Measurements from ENCODE around the gene SHLD1. TPM values are rescaled to one million over a fixed set of nuclear protein-coding genes. Genes with fewer than 3 reads are reported as not detected.
"Not testable (repeated sequence)": the region's sequence is repeated elsewhere in the genome, so short reads cannot be mapped to it uniquely, and the experiment has no call there.

SHLD1 gene
- total RNA-seq = 1 to 10 TPM; 7.9 to 9.4 TPM

- ChIA-PET CTCF (interaction anchor here (1.0 to 1.5 kb wide), 2 partner anchors 36 to 221 kb away, joined by 5 to 6 read pairs; no protein-coding TSS in a partner anchor), POLR2A (interaction anchor here (0.8 to 1.3 kb wide), 3 partner anchors 9 to 631 kb away, joined by 3 to 6 read pairs (median 3); partner anchors contain the start of gene PCNA)
- H3K27me3 Mint-ChIP-seq = no peaks in the 10 kb centered on the region
- H3K9me3 Mint-ChIP-seq = peaks cover 2% of the 10 kb centered on the region
- peak within 1 kb of the TSS; percentile 86 for H3K4me3 Mint-ChIP-seq
- peaks cover 18% of the 10 kb centered on the region for H3K4me1 Mint-ChIP-seq
- H3K36me3 Mint-ChIP-seq (ENCODE audit: low read depth) = peaks cover 10% of the 10 kb centered on the region
- peak; percentile 83 for DNase-seq
- H3K27ac Mint-ChIP-seq = peak within 1 kb of the TSS; percentile 73
Measured at GRCh38 chr20:5749952-5750779, at the start of gene SHLD1. TSS of gene SHLD1 (plus strand) at chr20:5750401. CDS start at chr20:5772866, 22,465 bp downstream.

- H3K4me3 Mint-ChIP-seq; DNase-seq; H3K27me3 Mint-ChIP-seq; H3K9me3 Mint-ChIP-seq; H3K36me3 Mint-ChIP-seq (ENCODE audit: low read depth); CTCF ChIA-PET; H3K4me1 Mint-ChIP-seq; H3K27ac Mint-ChIP-seq; POLR2A ChIA-PET: not testable (repeated sequence)
Measured at GRCh38 chr20:5702339-5702738, 47.9 kb upstream of the SHLD1 start.

GRCh38 chr20:5703681-5704101 lies 46.5 kb upstream of the SHLD1 start:
- Mint-ChIP-seq H3K4me1 (no peaks in the 10 kb centered on the region), H3K9me3 (no peaks in the 10 kb centered on the region), H3K36me3 (ENCODE audit: low read depth) (no peaks in the 10 kb centered on the region), H3K27me3 (no peaks in the 10 kb centered on the region), H3K27ac (no peak overlapping the region), H3K4me3 (no peak overlapping the region)
- no peak for DNase-seq
- ChIA-PET CTCF (interaction anchor here (1.4 kb wide), 1 partner anchor 174 kb away, joined by 3 read pairs; no protein-coding TSS in a partner anchor), POLR2A (no interaction called here)

GRCh38 chr20:5705827-5706226 lies 44.4 kb upstream of the SHLD1 start:
- Mint-ChIP-seq H3K27ac (no peak overlapping the region), H3K9me3 (no peaks in the 10 kb centered on the region), H3K27me3 (no peaks in the 10 kb centered on the region), H3K4me3 (no peak overlapping the region), H3K4me1 (no peaks in the 10 kb centered on the region), H3K36me3 (ENCODE audit: low read depth) (no peaks in the 10 kb centered on the region)
- CTCF ChIA-PET = no interaction called here
- POLR2A ChIA-PET = no interaction called here
- no peak for DNase-seq

- CTCF ChIA-PET = no interaction called here
- no peak overlapping the region for H3K4me3 Mint-ChIP-seq
- H3K27ac Mint-ChIP-seq = no peak overlapping the region
- H3K9me3 Mint-ChIP-seq = no peaks in the 10 kb centered on the region
- H3K27me3 Mint-ChIP-seq = no peaks in the 10 kb centered on the region
- POLR2A ChIA-PET = no interaction called here
- H3K36me3 Mint-ChIP-seq (ENCODE audit: low read depth) = no peaks in the 10 kb centered on the region
- no peak for DNase-seq
- H3K4me1 Mint-ChIP-seq = no peaks in the 10 kb centered on the region
Measured at GRCh38 chr20:5706797-5707196, 43.4 kb upstream of the SHLD1 start.

- H3K36me3 Mint-ChIP-seq (ENCODE audit: low read depth) = no peaks in the 10 kb centered on the region
- no peaks in the 10 kb centered on the region for H3K27me3 Mint-ChIP-seq
- ChIA-PET CTCF (no interaction called here), POLR2A (no interaction called here)
- H3K4me1 Mint-ChIP-seq = peaks cover 15% of the 10 kb centered on the region
- no peak for DNase-seq
- no peak overlapping the region for H3K4me3 Mint-ChIP-seq
- H3K27ac Mint-ChIP-seq = no peak overlapping the region
- H3K9me3 Mint-ChIP-seq = peaks cover 2% of the 10 kb centered on the region
Measured at GRCh38 chr20:5710551-5710950, 39.6 kb upstream of the SHLD1 start.

GRCh38 chr20:5714261-5715041 lies 35.8 kb upstream of the SHLD1 start:
- Mint-ChIP-seq H3K27ac (peak overlapping the region; percentile 22), H3K4me1 (peaks cover 15% of the 10 kb centered on the region), H3K36me3 (ENCODE audit: low read depth) (no peaks in the 10 kb centered on the region), H3K4me3 (no peak overlapping the region), H3K9me3 (peaks cover 2% of the 10 kb centered on the region), H3K27me3 (no peaks in the 10 kb centered on the region)
- ChIA-PET POLR2A (interaction anchor here (0.7 to 0.8 kb wide), 3 partner anchors 37 to 258 kb away, joined by 3 to 4 read pairs (median 3); no protein-coding TSS in a partner anchor), CTCF (interaction anchor here (0.6 to 1.2 kb wide), 3 partner anchors 37 to 185 kb away, joined by 3 to 5 read pairs (median 4); no protein-coding TSS in a partner anchor)
- peak; percentile 38 for DNase-seq

GRCh38 chr20:5715071-5715841 lies 34.9 kb upstream of the SHLD1 start:
- Mint-ChIP-seq H3K27ac (no peak overlapping the region), H3K27me3 (no peaks in the 10 kb centered on the region), H3K36me3 (ENCODE audit: low read depth) (no peaks in the 10 kb centered on the region), H3K9me3 (peaks cover 2% of the 10 kb centered on the region), H3K4me3 (no peak overlapping the region), H3K4me1 (peaks cover 15% of the 10 kb centered on the region)
- no peak for DNase-seq
- CTCF ChIA-PET = interaction anchor here (0.8 to 1.2 kb wide), 2 partner anchors 36 to 186 kb away, joined by 4 to 5 read pairs; no protein-coding TSS in a partner anchor
- POLR2A ChIA-PET = no interaction called here

GRCh38 chr20:5716953-5717352 lies 33.2 kb upstream of the SHLD1 start:
- Mint-ChIP-seq H3K27ac (no peak overlapping the region), H3K9me3 (peaks cover 2% of the 10 kb centered on the region), H3K4me1 (peaks cover 15% of the 10 kb centered on the region), H3K36me3 (ENCODE audit: low read depth) (no peaks in the 10 kb centered on the region), H3K27me3 (no peaks in the 10 kb centered on the region), H3K4me3 (no peak overlapping the region)
- ChIA-PET CTCF (no interaction called here), POLR2A (no interaction called here)
- DNase-seq = no peak

- peaks cover 13% of the 10 kb centered on the region for H3K4me1 Mint-ChIP-seq
- ChIA-PET CTCF (no interaction called here), POLR2A (no interaction called here)
- H3K27ac Mint-ChIP-seq = no peak overlapping the region
- H3K4me3 Mint-ChIP-seq = no peak overlapping the region
- H3K27me3 Mint-ChIP-seq = no peaks in the 10 kb centered on the region
- peaks cover 2% of the 10 kb centered on the region for H3K9me3 Mint-ChIP-seq
- H3K36me3 Mint-ChIP-seq (ENCODE audit: low read depth) = no peaks in the 10 kb centered on the region
- DNase-seq = no peak
Measured at GRCh38 chr20:5718896-5719595, 31.2 kb upstream of the SHLD1 start.

- no peaks in the 10 kb centered on the region for H3K36me3 Mint-ChIP-seq (ENCODE audit: low read depth)
- ChIA-PET CTCF (no interaction called here), POLR2A (no interaction called here)
- no peak for DNase-seq
- H3K27me3 Mint-ChIP-seq = no peaks in the 10 kb centered on the region
- peaks cover 4% of the 10 kb centered on the region for H3K4me1 Mint-ChIP-seq
- H3K4me3 Mint-ChIP-seq = no peak overlapping the region
- no peak overlapping the region for H3K27ac Mint-ChIP-seq
- peaks cover 2% of the 10 kb centered on the region for H3K9me3 Mint-ChIP-seq
Measured at GRCh38 chr20:5719861-5720403, 30.3 kb upstream of the SHLD1 start.

- Mint-ChIP-seq H3K36me3 (ENCODE audit: low read depth) (no peaks in the 10 kb centered on the region), H3K27me3 (no peaks in the 10 kb centered on the region), H3K4me3 (no peak overlapping the region), H3K27ac (no peak overlapping the region), H3K4me1 (no peaks in the 10 kb centered on the region), H3K9me3 (no peaks in the 10 kb centered on the region)
- no peak for DNase-seq
- CTCF ChIA-PET = no interaction called here
- POLR2A ChIA-PET = no interaction called here
Measured at GRCh38 chr20:5720696-5721095, 29.5 kb upstream of the SHLD1 start.
